ENCODE data around the gene BAHCC1.

BAHCC1 gene

DNA sequence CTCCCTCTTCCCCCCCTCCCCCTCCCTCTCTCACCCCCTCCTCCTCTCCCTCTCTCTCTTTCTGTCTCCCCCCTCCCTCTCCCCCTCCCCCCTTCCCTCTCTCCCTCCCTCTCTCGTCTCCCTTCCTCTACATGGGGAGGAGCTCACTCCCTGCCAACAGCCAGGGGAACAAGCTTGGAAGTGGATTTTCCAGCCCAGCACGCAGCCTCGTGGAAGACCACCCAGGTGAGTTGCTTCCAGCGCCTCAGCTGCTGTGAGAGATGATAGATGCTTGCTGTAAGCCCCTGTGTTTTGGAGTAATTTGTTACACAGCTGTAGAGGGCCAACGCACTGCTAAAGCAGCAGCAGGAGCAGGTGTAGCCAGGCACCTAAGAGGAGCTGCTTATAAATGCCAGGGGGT, 96.5 kb downstream of the BAHCC1 start:
- DNase-seq: no peak
- Histone ChIP-seq H3K27me3 (replicated peaks) (peaks cover 2% of the 10 kb centered on the region), H3K4me3 (ENCODE audit: low read depth, low read length) (no peak overlapping the region), H3K36me3 (replicated peaks) (no peaks in the 10 kb centered on the region), H3K27ac (no peak overlapping the region)
- TF ChIP-seq, protein P1, sequence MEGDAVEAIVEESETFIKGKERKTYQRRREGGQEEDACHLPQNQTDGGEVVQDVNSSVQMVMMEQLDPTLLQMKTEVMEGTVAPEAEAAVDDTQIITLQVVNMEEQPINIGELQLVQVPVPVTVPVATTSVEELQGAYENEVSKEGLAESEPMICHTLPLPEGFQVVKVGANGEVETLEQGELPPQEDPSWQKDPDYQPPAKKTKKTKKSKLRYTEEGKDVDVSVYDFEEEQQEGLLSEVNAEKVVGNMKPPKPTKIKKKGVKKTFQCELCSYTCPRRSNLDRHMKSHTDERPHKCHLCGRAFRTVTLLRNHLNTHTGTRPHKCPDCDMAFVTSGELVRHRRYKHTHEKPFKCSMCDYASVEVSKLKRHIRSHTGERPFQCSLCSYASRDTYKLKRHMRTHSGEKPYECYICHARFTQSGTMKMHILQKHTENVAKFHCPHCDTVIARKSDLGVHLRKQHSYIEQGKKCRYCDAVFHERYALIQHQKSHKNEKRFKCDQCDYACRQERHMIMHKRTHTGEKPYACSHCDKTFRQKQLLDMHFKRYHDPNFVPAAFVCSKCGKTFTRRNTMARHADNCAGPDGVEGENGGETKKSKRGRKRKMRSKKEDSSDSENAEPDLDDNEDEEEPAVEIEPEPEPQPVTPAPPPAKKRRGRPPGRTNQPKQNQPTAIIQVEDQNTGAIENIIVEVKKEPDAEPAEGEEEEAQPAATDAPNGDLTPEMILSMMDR (IDR thresholded peaks at IDR 0.05; ENCODE audit: low read depth, low read length, missing control alignments): no peak
- in situ Hi-C loops (cut with HindIII; ENCODE audit: low pct_ligation_motif_present, low sequenced_read_pairs): no loop called here

DNA sequence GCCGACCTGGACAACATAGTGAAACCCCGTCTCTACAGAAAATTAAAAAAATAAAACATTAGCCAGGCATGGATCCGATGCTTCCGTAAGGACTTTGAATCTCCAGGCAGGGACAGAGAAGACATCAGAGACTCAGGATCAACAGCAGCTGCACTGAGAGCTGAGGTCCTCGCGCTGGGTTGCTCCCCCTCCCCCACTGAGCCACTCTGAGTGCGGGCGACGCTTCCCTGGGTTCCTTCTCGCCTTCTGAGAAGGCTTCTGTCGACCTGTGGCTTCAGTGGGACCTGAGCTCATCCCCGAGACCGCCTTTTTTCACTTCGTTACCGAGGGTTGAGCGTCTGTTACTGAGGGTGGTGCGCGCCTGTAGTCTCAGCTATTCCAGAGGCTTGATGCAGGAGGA, 96.9 kb downstream of the BAHCC1 start:
- Histone ChIP-seq H3K27me3 (replicated peaks) (peaks cover 2% of the 10 kb centered on the region), H3K4me3 (ENCODE audit: low read depth, low read length) (no peak overlapping the region), H3K36me3 (replicated peaks) (no peaks in the 10 kb centered on the region), H3K27ac (no peak overlapping the region)
- no peak for DNase-seq
- TF ChIP-seq, protein P1 (IDR thresholded peaks at IDR 0.05; ENCODE audit: low read depth, low read length, missing control alignments): no peak
- in situ Hi-C loops (cut with HindIII; ENCODE audit: low pct_ligation_motif_present, low sequenced_read_pairs): no loop called here

DNA sequence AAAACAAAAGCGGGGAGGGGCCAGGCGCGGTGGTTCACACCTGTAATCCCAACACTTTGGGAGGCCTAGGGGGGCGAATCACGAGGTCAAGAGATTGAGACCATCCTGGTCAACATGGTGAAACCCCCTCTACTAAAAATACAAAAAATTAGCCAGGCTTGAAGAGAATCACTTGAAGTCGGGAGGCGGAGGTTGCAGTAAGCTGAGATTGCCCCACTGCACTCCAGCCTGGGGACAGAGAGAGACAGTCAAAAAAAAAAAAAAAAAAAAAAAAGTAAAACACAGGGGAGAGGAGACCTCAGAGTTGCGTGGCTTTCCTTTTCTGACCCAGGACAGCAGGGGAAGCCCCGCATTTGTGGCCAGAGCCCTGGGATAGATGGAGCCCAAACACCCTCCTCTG, 97.4 kb downstream of the BAHCC1 start:
- Histone ChIP-seq H3K4me3 (ENCODE audit: low read depth, low read length) (no peak overlapping the region), H3K27ac (no peak overlapping the region), H3K36me3 (replicated peaks) (no peaks in the 10 kb centered on the region), H3K27me3 (replicated peaks) (peaks cover 2% of the 10 kb centered on the region)
- no peak for DNase-seq
- TF ChIP-seq, protein P1 (IDR thresholded peaks at IDR 0.05; ENCODE audit: low read depth, low read length, missing control alignments): no peak
- in situ Hi-C loops (cut with HindIII; ENCODE audit: low pct_ligation_motif_present, low sequenced_read_pairs): no loop called here

DNA sequence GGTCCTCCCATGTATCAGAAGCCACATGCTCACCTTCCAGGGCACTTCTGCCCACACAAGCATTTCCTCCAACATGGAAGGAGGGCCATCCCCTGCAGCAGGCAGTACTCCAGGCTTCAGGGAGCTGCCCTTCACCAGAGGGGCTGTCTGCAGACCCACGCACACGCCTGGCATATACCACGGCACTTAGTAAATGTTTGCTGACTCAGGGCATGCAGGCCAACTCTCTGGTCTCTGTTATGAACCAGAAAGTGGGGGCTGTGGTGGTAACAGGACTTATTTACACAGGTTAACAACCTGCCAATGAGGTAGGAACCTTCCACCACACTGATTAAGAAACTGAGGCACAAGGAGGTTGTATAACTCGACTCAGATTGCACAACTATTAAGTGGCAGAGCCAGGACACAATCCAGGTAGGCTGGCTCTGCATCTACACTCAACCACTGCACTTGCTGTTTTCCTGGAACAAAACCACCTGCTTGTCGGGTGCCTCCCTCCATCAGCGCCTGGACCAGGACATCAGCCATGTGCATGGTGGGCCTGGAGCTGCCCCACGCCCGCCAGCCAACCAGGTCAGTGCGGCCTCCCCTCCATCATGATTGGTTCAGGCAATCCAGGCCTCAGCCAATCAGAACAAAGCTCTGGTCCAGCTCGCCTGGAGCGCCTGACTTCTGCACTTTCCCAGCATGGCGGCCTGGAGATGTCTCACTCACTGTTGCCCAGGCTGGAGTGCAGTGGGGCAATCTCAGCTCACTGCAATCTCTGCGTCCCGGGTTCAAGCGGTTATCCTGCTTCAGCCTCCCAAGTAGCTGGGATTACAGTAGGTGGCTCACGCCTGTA, 98.2 kb downstream of the BAHCC1 start:
- DNase-seq: no peak
- Histone ChIP-seq H3K36me3 (replicated peaks) (no peaks in the 10 kb centered on the region), H3K27me3 (replicated peaks) (peaks cover 2% of the 10 kb centered on the region), H3K4me3 (ENCODE audit: low read depth, low read length) (no peak overlapping the region), H3K27ac (no peak overlapping the region)
- in situ Hi-C loops (cut with HindIII; ENCODE audit: low pct_ligation_motif_present, low sequenced_read_pairs): no loop called here
- TF ChIP-seq, protein P1 (IDR thresholded peaks at IDR 0.05; ENCODE audit: low read depth, low read length, missing control alignments): no peak

- TF ChIP-seq, protein P1 (IDR thresholded peaks at IDR 0.05; ENCODE audit: low read depth, low read length, missing control alignments): no peak
- no peak overlapping the region for H3K4me3 ChIP-seq (ENCODE audit: low read depth, low read length)
- no peaks in the 10 kb centered on the region for H3K36me3 ChIP-seq (replicated peaks)
- in situ Hi-C loops (cut with HindIII; ENCODE audit: low pct_ligation_motif_present, low sequenced_read_pairs): no loop called here
- no peak for DNase-seq
- H3K27ac ChIP-seq: no peak overlapping the region
- H3K27me3 ChIP-seq (replicated peaks): peaks cover 2% of the 10 kb centered on the region
These were observed 99.5 kb downstream of the BAHCC1 start for GRCh38 chr17:81494626-81495377.
